Right lobe of liver (tissue), 6 donors: ENCODE measurements around the gene MED15. TPM values are rescaled to one million over a fixed set of nuclear protein-coding genes. Genes with fewer than 3 reads are reported as not detected.

ENCODE experiments used
- ATAC-seq, 4 donors: fragments of 200-7000 bp; cut with Tn5 transposase; one replicate each; pipeline ENCODE4 v1.9.1; 2020; ENCODE audit warnings: mild to moderate bottlenecking in 4 of 4, moderate library complexity in 4 of 4
- DNase-seq, 3 donors: peaks; one replicate each; pipeline ENCODE4 v3.0.0-alpha.2; 2020
- H3K27ac ChIP-seq, 3 donors: fragments of 200-600 bp; one replicate each; pipeline ENCODE4 v1.8.0; 2022
- H3K27me3 ChIP-seq, 2 donors: fragments of 200-600 bp; one replicate each; pipeline ENCODE4 v1.8.0; 2022
- H3K36me3 ChIP-seq, 4 donors: fragments of 200-600 bp; sonication (generic) in 1 of 4; one replicate each; pipeline versions ENCODE4 v1.5.1 to v1.8.0; 2017 to 2022; ENCODE audit warnings: control low read depth in 1 of 4
- H3K4me1 ChIP-seq, 4 donors: fragments of 200-600 bp; sonication (generic) in 1 of 4; one replicate each; pipeline versions ENCODE4 v1.5.1 to v1.8.0; 2017 to 2022; ENCODE audit warnings: control low read depth in 1 of 4
- H3K4me3 ChIP-seq, 3 donors: fragments of 200-600 bp; one replicate each; pipeline ENCODE4 v1.8.0; 2022
- H3K9me3 ChIP-seq, 4 donors: fragments of 200-600 bp; sonication (generic) in 1 of 4; one replicate each; pipeline versions ENCODE4 v1.5.1 to v1.8.0; 2017 to 2022; ENCODE audit warnings: control low read depth in 1 of 4
- CTCF ChIP-seq, 4 donors: fragments of 200-600 bp in 3 of 4; fragments of 450-650 bp in 1 of 4; IDR thresholded peaks; one replicate each; pipeline versions ENCODE4 v1.5.1 to v1.8.0; 2016 to 2022; ENCODE audit warnings: antibody characterized with exemption in 4 of 4, mild to moderate bottlenecking in 2 of 4
- POLR2A ChIP-seq: fragments of 450-650 bp; IDR thresholded peaks from one replicate; pipeline ENCODE4 v1.6.1; 2017; ENCODE audit warnings: antibody characterized with exemption, mild to moderate bottlenecking
- whole genome bisulfite sequencing: methylation state at CpG from one replicate; pipeline ENCODE4 v1.1.6; 2018; ENCODE audit warnings: low coverage, low lambda C conversion rate; ENCODE audit not compliant: insufficient coverage; ENCODE audit errors: missing lambda C conversion rate; 5-methylcytosine and 5-hydroxymethylcytosine counted together
- intact Hi-C, 2 donors: fragments of 100-400 bp; cut with DNase I; formaldehyde crosslinking; loops; one replicate each; pipeline versions ENCODE4 v1.11.2 to v1.14.1; 2022
- total RNA-seq, 6 experiments: library from RNA; depleted of rRNA in 2 of 6; stranded (reverse); fragments of >200 nt in 2 of 6; fragmentation: NEBNext Ultra II Directional in 3 of 6; extraction: Animal tissue kit (Norgen Biotek cat#: 25700) in 3 of 6; gene quantifications; one replicate each; pipeline versions ENCODE4 v1.1.0 to v1.2.4, GENCODE V29; 2016 to 2023
- donor health status: DM: no; HTN: yes; CAD: no.
- donor health status: DM: no; HTN: no; CAD: no.
- donor health status: DM: no; HTN: no; CAD: no.
- donor health status: DM: no; HTN: yes; CAD: no.
- donor health status: DM: no; HTN: yes; CAD: no.

The MED15 gene
- total RNA-seq, 6 experiments from 2014 or later, result 15.7 to 34.7 (median 23.6) TPM

- Histone ChIP-seq H3K4me1 (no peaks in the 10 kb centered on the region), H3K27ac (no peak overlapping the region), H3K9me3 (no peaks in the 10 kb centered on the region), H3K4me3 (no peak overlapping the region), H3K36me3 (no peaks in the 10 kb centered on the region), H3K27me3 (no peaks in the 10 kb centered on the region)
- TF ChIP-seq POLR2A (no peak), CTCF (IDR thresholded peaks at IDR 0.05) (no peak)
- intact Hi-C loops, result no loop called here
- no peak for DNase-seq
- 80% methylated on average over 2 of the region's 5 CpGs for WGBS
- ATAC-seq, result no peak
Measured at GRCh38 chr22:20624161-20624616, 116.8 kb downstream of the MED15 start.

GRCh38 chr22:20625270-20625669, 117.9 kb downstream of the MED15 start:
- no peak for DNase-seq
- no peaks in the 10 kb centered on the region for H3K4me1 ChIP-seq
- no peak for TF ChIP-seq POLR2A
- TF ChIP-seq CTCF (IDR thresholded peaks at IDR 0.05), result no peak
- ATAC-seq, result no peak
- intact Hi-C loops, result no loop called here
- no peak overlapping the region for H3K27ac ChIP-seq
- 87% methylated on average over 2 of the region's 4 CpGs for WGBS
- H3K27me3 ChIP-seq, result no peaks in the 10 kb centered on the region
- H3K9me3 ChIP-seq, result no peaks in the 10 kb centered on the region
- no peaks in the 10 kb centered on the region for H3K36me3 ChIP-seq
- no peak overlapping the region for H3K4me3 ChIP-seq

- no peak for ATAC-seq
- Histone ChIP-seq H3K27ac (no peak overlapping the region), H3K4me1 (peaks cover 0 to 6% (median 0%) of the 10 kb centered on the region in 4 donors), H3K4me3 (no peak overlapping the region), H3K27me3 (no peaks in the 10 kb centered on the region), H3K9me3 (no peaks in the 10 kb centered on the region), H3K36me3 (no peaks in the 10 kb centered on the region)
- intact Hi-C loops, result no loop called here
- 92% methylated on average over 4 of the region's 4 CpGs for WGBS
- TF ChIP-seq POLR2A, result no peak
- TF ChIP-seq CTCF (IDR thresholded peaks at IDR 0.05), result no peak
- no peak for DNase-seq
Measured at GRCh38 chr22:20626811-20627210, 119.4 kb downstream of the MED15 start.

- intact Hi-C loops, result no loop called here
- no peak for ATAC-seq
- H3K4me3 ChIP-seq, result no peak overlapping the region
- no peaks in the 10 kb centered on the region for H3K36me3 ChIP-seq
- no peak for DNase-seq
- 89% methylated on average over 5 of the region's 5 CpGs for WGBS
- peaks cover 0 to 6% (median 0%) of the 10 kb centered on the region in 4 donors for H3K4me1 ChIP-seq
- no peak overlapping the region for H3K27ac ChIP-seq
- H3K9me3 ChIP-seq, result no peaks in the 10 kb centered on the region
- H3K27me3 ChIP-seq, result no peaks in the 10 kb centered on the region
- TF ChIP-seq CTCF (IDR thresholded peaks at IDR 0.05) (no peak), POLR2A (no peak)
Measured at GRCh38 chr22:20627432-20627831, 120.0 kb downstream of the MED15 start.
